Measurements from ENCODE around the gene RIMKLA.

The RIMKLA gene

GRCh38 chr1:42370876-42371549, 9.6 kb upstream of the RIMKLA start:
- in situ Hi-C loops (cut with HindIII; ENCODE audit: low sequenced_read_pairs) = no loop called here

- in situ Hi-C loops (cut with HindIII; ENCODE audit: low sequenced_read_pairs) = no loop called here
Measured at GRCh38 chr1:42372796-42373195, 7.8 kb upstream of the RIMKLA start.

- in situ Hi-C loops (cut with HindIII; ENCODE audit: low sequenced_read_pairs) = no loop called here
Measured at GRCh38 chr1:42379794-42380585, 602 bp upstream of the RIMKLA start.

GRCh38 chr1:42381280-42381673, 685 bp downstream of the RIMKLA start:
- in situ Hi-C loops (cut with HindIII; ENCODE audit: low sequenced_read_pairs) = no loop called here

GRCh38 chr1:42385283-42385682, 4.7 kb downstream of the RIMKLA start:
- in situ Hi-C loops (cut with HindIII; ENCODE audit: low sequenced_read_pairs) = no loop called here

GRCh38 chr1:42386051-42386450, 5.5 kb downstream of the RIMKLA start:
- in situ Hi-C loops (cut with HindIII; ENCODE audit: low sequenced_read_pairs) = no loop called here

GRCh38 chr1:42392255-42392654, 11.7 kb downstream of the RIMKLA start:
- in situ Hi-C loops (cut with HindIII; ENCODE audit: low sequenced_read_pairs) = loop anchor here (5.0 kb wide), 1 partner anchor 50 kb away; no protein-coding TSS in a partner anchor

- in situ Hi-C loops (cut with HindIII; ENCODE audit: low sequenced_read_pairs) = loop anchor here (5.0 kb wide), 1 partner anchor 49 kb away; no protein-coding TSS in a partner anchor
Measured at GRCh38 chr1:42392967-42393848, 12.6 kb downstream of the RIMKLA start.

GRCh38 chr1:42399315-42400100, 18.9 kb downstream of the RIMKLA start:
- in situ Hi-C loops (cut with HindIII; ENCODE audit: low sequenced_read_pairs) = no loop called here

GRCh38 chr1:42403880-42404400, 23.3 kb downstream of the RIMKLA start:
- in situ Hi-C loops (cut with HindIII; ENCODE audit: low sequenced_read_pairs) = no loop called here

- in situ Hi-C loops (cut with HindIII; ENCODE audit: low sequenced_read_pairs) = no loop called here
Measured at GRCh38 chr1:42414551-42415496, 34.2 kb downstream of the RIMKLA start.

GRCh38 chr1:42417166-42417565, 36.6 kb downstream of the RIMKLA start:
- in situ Hi-C loops (cut with HindIII; ENCODE audit: low sequenced_read_pairs) = no loop called here

GRCh38 chr1:42418516-42418915, 37.9 kb downstream of the RIMKLA start:
- in situ Hi-C loops (cut with HindIII; ENCODE audit: low sequenced_read_pairs) = no loop called here

GRCh38 chr1:42419126-42419821, 38.7 kb downstream of the RIMKLA start:
- in situ Hi-C loops (cut with HindIII; ENCODE audit: low sequenced_read_pairs) = no loop called here

GRCh38 chr1:42420121-42420520, 39.5 kb downstream of the RIMKLA start:
- in situ Hi-C loops (cut with HindIII; ENCODE audit: low sequenced_read_pairs) = no loop called here

- in situ Hi-C loops (cut with HindIII; ENCODE audit: low sequenced_read_pairs) = no loop called here
Measured at GRCh38 chr1:42420911-42421585, 40.5 kb downstream of the RIMKLA start.

- in situ Hi-C loops (cut with HindIII; ENCODE audit: low sequenced_read_pairs) = no loop called here
Measured at GRCh38 chr1:42422737-42423136, 42.1 kb downstream of the RIMKLA start.

GRCh38 chr1:42423681-42424080, 43.1 kb downstream of the RIMKLA start:
- in situ Hi-C loops (cut with HindIII; ENCODE audit: low sequenced_read_pairs) = no loop called here
